ENCODE results near the gene HIPK2.

Gene HIPK2

GRCh38 chr7:139610595-139610994, 167.2 kb downstream of the HIPK2 start:
- H3K4me1 Mint-ChIP-seq (ENCODE audit: low read depth): no peaks in the 10 kb centered on the region
- no peak overlapping the region for H3K4me3 Mint-ChIP-seq
- H3K27me3 Mint-ChIP-seq: no peaks in the 10 kb centered on the region
- no peaks in the 10 kb centered on the region for H3K9me3 Mint-ChIP-seq
- no peak overlapping the region for H3K27ac Mint-ChIP-seq
- peaks cover 28% of the 10 kb centered on the region for H3K36me3 Mint-ChIP-seq (ENCODE audit: low read depth)

GRCh38 chr7:139603896-139604295, 173.9 kb downstream of the HIPK2 start:
- H3K9me3 Mint-ChIP-seq: no peaks in the 10 kb centered on the region
- no peaks in the 10 kb centered on the region for H3K4me1 Mint-ChIP-seq (ENCODE audit: low read depth)
- peaks cover 39% of the 10 kb centered on the region for H3K36me3 Mint-ChIP-seq (ENCODE audit: low read depth)
- H3K4me3 Mint-ChIP-seq: no peak overlapping the region
- H3K27ac Mint-ChIP-seq: no peak overlapping the region
- H3K27me3 Mint-ChIP-seq: no peaks in the 10 kb centered on the region

- Mint-ChIP-seq H3K4me1 (ENCODE audit: low read depth) (no peaks in the 10 kb centered on the region), H3K9me3 (no peaks in the 10 kb centered on the region), H3K36me3 (ENCODE audit: low read depth) (peaks cover 39% of the 10 kb centered on the region), H3K4me3 (no peak overlapping the region), H3K27ac (no peak overlapping the region), H3K27me3 (no peaks in the 10 kb centered on the region)
Measured at GRCh38 chr7:139603282-139603681, 174.5 kb downstream of the HIPK2 start.

DNA sequence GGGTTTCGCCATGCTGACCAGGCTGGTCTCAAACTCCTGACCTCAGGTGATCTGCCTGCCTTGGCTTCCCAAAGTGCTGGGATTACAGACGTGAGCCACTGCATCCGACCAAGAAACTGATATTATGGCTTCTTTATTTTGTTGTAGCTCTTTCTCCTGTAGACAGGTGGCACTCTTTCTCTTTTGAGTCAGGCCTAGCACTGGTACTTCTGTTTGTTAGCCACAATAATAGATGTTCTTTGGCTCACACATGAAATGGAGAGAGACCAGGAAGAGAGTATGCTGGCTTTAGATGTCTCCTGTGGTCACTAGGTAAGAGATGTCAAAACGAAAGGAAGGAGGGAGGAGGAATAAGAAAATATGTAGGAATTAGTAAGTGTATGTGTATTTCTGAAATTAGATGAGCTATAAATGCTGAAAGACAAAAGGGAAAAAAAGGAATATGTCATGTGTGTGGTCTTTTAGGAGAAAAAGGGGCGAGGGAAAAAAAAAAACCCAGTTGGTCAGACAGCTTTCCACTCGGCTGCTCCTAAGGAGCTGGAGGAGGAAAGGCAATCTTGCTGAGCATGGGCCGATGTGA, 175.6 kb downstream of the HIPK2 start:
- Mint-ChIP-seq H3K9me3 (no peaks in the 10 kb centered on the region), H3K27me3 (no peaks in the 10 kb centered on the region), H3K36me3 (ENCODE audit: low read depth) (peaks cover 33% of the 10 kb centered on the region), H3K27ac (no peak overlapping the region), H3K4me3 (no peak overlapping the region), H3K4me1 (ENCODE audit: low read depth) (no peaks in the 10 kb centered on the region)

DNA sequence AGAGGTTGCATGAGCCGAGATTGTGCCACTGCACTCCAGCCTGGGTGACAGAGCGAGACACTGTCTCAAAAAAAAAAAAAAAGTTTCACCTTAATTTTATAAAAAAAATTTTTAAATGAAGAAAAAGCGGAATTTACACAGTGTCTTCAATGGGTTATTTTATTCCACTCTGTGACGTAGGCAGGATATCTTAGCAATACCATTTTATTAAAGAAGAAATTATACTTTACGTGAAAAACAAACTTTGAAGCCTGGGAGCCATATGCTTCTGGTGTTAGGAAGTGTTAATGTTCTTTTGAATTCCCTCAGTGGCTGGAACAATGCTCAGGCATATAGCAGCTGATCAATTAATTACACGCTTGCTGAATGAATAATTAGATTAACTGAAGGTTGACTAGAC, 176.6 kb downstream of the HIPK2 start:
- Mint-ChIP-seq H3K9me3 (no peaks in the 10 kb centered on the region), H3K4me1 (ENCODE audit: low read depth) (no peaks in the 10 kb centered on the region), H3K27ac (no peak overlapping the region), H3K4me3 (no peak overlapping the region), H3K36me3 (ENCODE audit: low read depth) (peaks cover 29% of the 10 kb centered on the region), H3K27me3 (no peaks in the 10 kb centered on the region)

- Mint-ChIP-seq H3K27me3 (no peaks in the 10 kb centered on the region), H3K36me3 (ENCODE audit: low read depth) (peaks cover 35% of the 10 kb centered on the region), H3K4me3 (no peak overlapping the region), H3K27ac (no peak overlapping the region), H3K4me1 (ENCODE audit: low read depth) (no peaks in the 10 kb centered on the region), H3K9me3 (no peaks in the 10 kb centered on the region)
Measured at GRCh38 chr7:139600306-139600705, 177.5 kb downstream of the HIPK2 start.

DNA sequence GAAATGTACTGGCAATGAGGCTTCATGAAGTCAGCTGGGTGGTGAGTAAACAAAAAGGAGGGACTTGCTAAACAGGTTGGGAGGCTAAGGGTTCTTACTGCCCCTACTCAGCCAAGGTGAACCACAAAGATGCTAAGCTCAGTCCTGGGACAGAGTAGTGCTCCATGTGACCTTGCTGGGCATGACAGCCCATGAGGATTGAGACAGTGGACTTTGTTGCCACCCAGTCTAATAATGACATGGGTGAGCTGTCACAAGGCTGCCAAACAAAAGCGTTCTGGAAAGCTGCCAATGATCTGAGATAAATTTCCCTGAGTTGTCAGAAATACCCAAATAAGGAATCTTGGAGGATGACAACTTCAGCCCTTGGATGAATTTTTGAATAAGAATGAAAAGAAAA, 179.2 kb downstream of the HIPK2 start:
- H3K27ac Mint-ChIP-seq: no peak overlapping the region
- no peaks in the 10 kb centered on the region for H3K4me1 Mint-ChIP-seq (ENCODE audit: low read depth)
- H3K27me3 Mint-ChIP-seq: no peaks in the 10 kb centered on the region
- H3K36me3 Mint-ChIP-seq (ENCODE audit: low read depth): peaks cover 36% of the 10 kb centered on the region
- no peak overlapping the region for H3K4me3 Mint-ChIP-seq
- H3K9me3 Mint-ChIP-seq: no peaks in the 10 kb centered on the region

- H3K27ac Mint-ChIP-seq: no peak overlapping the region
- no peaks in the 10 kb centered on the region for H3K27me3 Mint-ChIP-seq
- no peaks in the 10 kb centered on the region for H3K9me3 Mint-ChIP-seq
- no peak overlapping the region for H3K4me3 Mint-ChIP-seq
- no peaks in the 10 kb centered on the region for H3K4me1 Mint-ChIP-seq (ENCODE audit: low read depth)
- H3K36me3 Mint-ChIP-seq (ENCODE audit: low read depth): peaks cover 48% of the 10 kb centered on the region
Measured at GRCh38 chr7:139597028-139597427, 180.8 kb downstream of the HIPK2 start.

- Mint-ChIP-seq H3K27ac (no peak overlapping the region), H3K27me3 (no peaks in the 10 kb centered on the region), H3K4me3 (no peak overlapping the region), H3K36me3 (ENCODE audit: low read depth) (peaks cover 51% of the 10 kb centered on the region), H3K4me1 (ENCODE audit: low read depth) (no peaks in the 10 kb centered on the region), H3K9me3 (no peaks in the 10 kb centered on the region)
Measured at GRCh38 chr7:139596626-139597025, 181.2 kb downstream of the HIPK2 start.

DNA sequence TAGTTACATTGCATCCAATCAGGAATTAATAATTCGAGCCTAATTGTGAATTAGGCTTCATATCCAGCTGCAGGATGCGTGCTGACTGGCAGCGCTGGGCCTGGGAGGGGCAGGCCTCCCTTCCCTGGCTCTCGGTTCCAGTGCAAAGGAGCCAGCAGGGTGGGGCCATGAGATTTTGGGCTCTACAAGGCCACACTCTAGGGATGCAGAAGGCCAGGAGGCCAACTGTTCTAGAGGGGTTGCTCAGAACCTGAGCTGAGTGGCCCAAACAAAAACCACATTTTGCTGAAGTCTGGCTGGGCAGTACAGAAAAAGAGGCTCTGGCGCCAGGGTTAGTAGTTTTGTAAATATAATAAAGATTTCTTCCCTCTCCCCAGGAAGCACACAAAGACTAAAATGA, 182.0 kb downstream of the HIPK2 start:
- no peak overlapping the region for H3K4me3 Mint-ChIP-seq
- peaks cover 57% of the 10 kb centered on the region for H3K36me3 Mint-ChIP-seq (ENCODE audit: low read depth)
- H3K27ac Mint-ChIP-seq: no peak overlapping the region
- H3K9me3 Mint-ChIP-seq: no peaks in the 10 kb centered on the region
- no peaks in the 10 kb centered on the region for H3K4me1 Mint-ChIP-seq (ENCODE audit: low read depth)
- H3K27me3 Mint-ChIP-seq: no peaks in the 10 kb centered on the region

GRCh38 chr7:139594911-139595476, 182.8 kb downstream of the HIPK2 start:
- H3K36me3 Mint-ChIP-seq (ENCODE audit: low read depth): peaks cover 52% of the 10 kb centered on the region

GRCh38 chr7:139594090-139594489, 183.7 kb downstream of the HIPK2 start:
- Mint-ChIP-seq H3K27ac (no peak overlapping the region), H3K9me3 (no peaks in the 10 kb centered on the region), H3K27me3 (no peaks in the 10 kb centered on the region), H3K36me3 (ENCODE audit: low read depth) (peaks cover 46% of the 10 kb centered on the region), H3K4me1 (ENCODE audit: low read depth) (no peaks in the 10 kb centered on the region), H3K4me3 (no peak overlapping the region)

More at GRCh38 chr7:139594911-139595476, 182.8 kb downstream of the HIPK2 start:
- Mint-ChIP-seq H3K4me3 (no peak overlapping the region), H3K9me3 (no peaks in the 10 kb centered on the region), H3K27me3 (no peaks in the 10 kb centered on the region), H3K4me1 (ENCODE audit: low read depth) (no peaks in the 10 kb centered on the region), H3K27ac (no peak overlapping the region)

- Mint-ChIP-seq H3K36me3 (ENCODE audit: low read depth) (peaks cover 44% of the 10 kb centered on the region), H3K9me3 (no peaks in the 10 kb centered on the region), H3K4me3 (no peak overlapping the region), H3K27me3 (no peaks in the 10 kb centered on the region), H3K27ac (no peak overlapping the region), H3K4me1 (ENCODE audit: low read depth) (no peaks in the 10 kb centered on the region)
Measured at GRCh38 chr7:139592801-139593461, 184.9 kb downstream of the HIPK2 start.

DNA sequence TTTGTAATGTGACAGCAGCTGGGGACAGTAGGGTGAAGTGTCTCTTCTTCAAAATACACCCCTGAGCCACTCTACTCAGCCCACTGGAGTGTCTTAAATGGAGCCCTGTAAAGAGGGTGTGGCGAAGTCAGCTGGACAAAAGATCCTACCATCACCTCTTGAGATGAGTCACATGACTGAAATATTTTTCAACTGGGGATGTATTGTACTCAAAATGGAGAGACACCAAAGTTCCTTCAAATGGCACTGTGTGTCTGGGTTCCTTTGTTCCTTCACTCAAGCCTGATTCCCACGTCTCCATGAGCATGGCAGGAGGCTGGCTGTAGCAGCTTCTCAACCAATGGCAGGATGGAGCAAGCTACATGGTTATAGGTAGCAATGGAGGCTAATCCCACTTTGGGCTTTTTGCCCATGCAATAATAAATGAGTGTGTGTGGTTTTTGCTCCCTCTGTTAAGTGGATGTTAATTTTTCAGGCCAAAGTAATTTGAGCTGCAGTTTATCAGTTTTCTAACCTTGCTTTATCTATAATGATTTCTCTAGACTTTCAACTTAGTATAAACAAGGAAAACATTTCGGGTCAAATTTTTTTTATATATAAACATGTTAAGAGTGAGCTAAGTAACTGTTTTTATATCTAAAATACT, 186.1 kb downstream of the HIPK2 start:
- H3K4me1 Mint-ChIP-seq (ENCODE audit: low read depth): no peaks in the 10 kb centered on the region
- no peak overlapping the region for H3K4me3 Mint-ChIP-seq
- no peaks in the 10 kb centered on the region for H3K27me3 Mint-ChIP-seq
- H3K27ac Mint-ChIP-seq: no peak overlapping the region
- H3K9me3 Mint-ChIP-seq: no peaks in the 10 kb centered on the region
- peaks cover 53% of the 10 kb centered on the region for H3K36me3 Mint-ChIP-seq (ENCODE audit: low read depth)

GRCh38 chr7:139589474-139589873, 188.3 kb downstream of the HIPK2 start:
- no peak overlapping the region for H3K4me3 Mint-ChIP-seq

More at GRCh38 chr7:139589474-139589873, 188.3 kb downstream of the HIPK2 start:
- peaks cover 46% of the 10 kb centered on the region for H3K36me3 Mint-ChIP-seq (ENCODE audit: low read depth)
- H3K4me1 Mint-ChIP-seq (ENCODE audit: low read depth): no peaks in the 10 kb centered on the region
- H3K27me3 Mint-ChIP-seq: no peaks in the 10 kb centered on the region
- no peaks in the 10 kb centered on the region for H3K9me3 Mint-ChIP-seq
- H3K27ac Mint-ChIP-seq: no peak overlapping the region
